GM23248 (cell line): Measurements from ENCODE around the gene KLF13.

ENCODE experiments used
- EZH2 ChIP-seq: fragments of 200-600 bp; sonication (generic); IDR thresholded peaks from 2 replicates; pipeline ENCODE4 v1.6.1; 2018; ENCODE audit warnings: antibody characterized with exemption, mild to moderate bottlenecking; ENCODE audit not compliant: insufficient read depth, poor library complexity, severe bottlenecking
- EZH2phosphoT487 ChIP-seq: fragments of 200-600 bp; sonication (generic); IDR thresholded peaks from 2 replicates; pipeline ENCODE4 v1.6.1; 2018; ENCODE audit warnings: antibody characterized with exemption, moderate library complexity, mild to moderate bottlenecking, low read depth; ENCODE audit not compliant: insufficient read depth

GRCh38 chr15:31374986-31375385 is 48.4 kb downstream of the KLF13 start:
- no peak for TF ChIP-seq EZH2
- TF ChIP-seq EZH2phosphoT487 = no peak
